SJCRH30 (cell line): ENCODE measurements around the gene PPA1. TPM values are rescaled to one million over a fixed set of nuclear protein-coding genes. Genes with fewer than 3 reads are reported as not detected.

Experiments
- DNase-seq, 2 experiments: peaks; one replicate each; pipeline ENCODE4 v3.0.0-alpha.2; 2015 to 2020
- H3K27ac ChIP-seq: fragments of 250-450 bp; sonication (Bioruptor Pico); 2 replicates; pipeline ENCODE4 v1.5.1; 2020; ENCODE audit warnings: mild to moderate bottlenecking, moderate library complexity
- H3K27me3 ChIP-seq: fragments of 250-450 bp; sonication (Bioruptor Pico); 2 replicates; pipeline ENCODE4 v1.5.1; 2020; ENCODE audit warnings: mild to moderate bottlenecking, moderate library complexity
- H3K36me3 ChIP-seq: fragments of 250-450 bp; sonication (Bioruptor Pico); 2 replicates; pipeline ENCODE4 v1.5.1; 2020; ENCODE audit warnings: mild to moderate bottlenecking, moderate library complexity
- H3K4me1 ChIP-seq: fragments of 250-450 bp; sonication (Bioruptor Pico); 2 replicates; pipeline ENCODE4 v1.5.1; 2020; ENCODE audit warnings: mild to moderate bottlenecking, moderate library complexity
- H3K4me3 ChIP-seq: fragments of 250-450 bp; sonication (Bioruptor Pico); 2 replicates; pipeline ENCODE4 v1.5.1; 2020; ENCODE audit warnings: mild to moderate bottlenecking, moderate library complexity
- H3K9me3 ChIP-seq: fragments of 250-450 bp; sonication (Bioruptor Pico); replicated peaks from 2 replicates; pipeline ENCODE4 v1.5.1; 2020; ENCODE audit warnings: mild to moderate bottlenecking, moderate library complexity
- total RNA-seq: library from RNA; depleted of rRNA; stranded (reverse); fragments of >200 nt; shearing (Covaris generic); gene quantifications from 2 replicates; pipeline ENCODE4 v1.2.3, GENCODE V29; 2014

Gene PPA1
- total RNA-seq, 1 experiment from 2014 or later, result 125 TPM

GRCh38 chr10:70212277-70212676, 21.0 kb downstream of the PPA1 start:
- no peak overlapping the region for H3K4me3 ChIP-seq
- H3K36me3 ChIP-seq, result peaks cover 17% of the 10 kb centered on the region
- no peaks in the 10 kb centered on the region for H3K4me1 ChIP-seq

GRCh38 chr10:70206762-70207161, 26.5 kb downstream of the PPA1 start:
- Histone ChIP-seq H3K9me3 (no peaks in the 10 kb centered on the region), H3K27ac (no peak overlapping the region), H3K4me3 (no peak overlapping the region), H3K27me3 (no peaks in the 10 kb centered on the region), H3K36me3 (peaks cover 30% of the 10 kb centered on the region), H3K4me1 (no peaks in the 10 kb centered on the region)
- no peak for DNase-seq

More at GRCh38 chr10:70212277-70212676, 21.0 kb downstream of the PPA1 start:
- DNase-seq, result no peak
- H3K9me3 ChIP-seq, result no peaks in the 10 kb centered on the region
- no peaks in the 10 kb centered on the region for H3K27me3 ChIP-seq
- no peak overlapping the region for H3K27ac ChIP-seq

GRCh38 chr10:70201105-70201504, 32.1 kb downstream of the PPA1 start:
- Histone ChIP-seq H3K36me3 (peaks cover 14% of the 10 kb centered on the region; the same call in 1 of the 2 replicates), H3K4me1 (no peaks in the 10 kb centered on the region), H3K27me3 (no peaks in the 10 kb centered on the region), H3K9me3 (no peaks in the 10 kb centered on the region), H3K4me3 (no peak overlapping the region), H3K27ac (no peak overlapping the region)
- no peak for DNase-seq

- no peaks in the 10 kb centered on the region for H3K9me3 ChIP-seq
- no peak for DNase-seq
- H3K4me1 ChIP-seq, result no peaks in the 10 kb centered on the region
- H3K4me3 ChIP-seq, result no peak overlapping the region
- no peaks in the 10 kb centered on the region for H3K27me3 ChIP-seq
- H3K36me3 ChIP-seq, result peaks cover 2% of the 10 kb centered on the region; the same call in 1 of the 2 replicates
- H3K27ac ChIP-seq, result no peak overlapping the region
These were observed 34.3 kb downstream of the PPA1 start for GRCh38 chr10:70198696-70199466.

- DNase-seq, result no peak
- no peak overlapping the region for H3K27ac ChIP-seq
- no peaks in the 10 kb centered on the region for H3K9me3 ChIP-seq
- H3K4me3 ChIP-seq, result no peak overlapping the region
- H3K27me3 ChIP-seq, result no peaks in the 10 kb centered on the region
- H3K4me1 ChIP-seq, result peaks cover 4% of the 10 kb centered on the region; the same call in 1 of the 2 replicates
- no peaks in the 10 kb centered on the region; the same call in 1 of the 2 replicates for H3K36me3 ChIP-seq
These were observed 35.8 kb downstream of the PPA1 start for GRCh38 chr10:70197235-70197945.

- peaks cover 8% of the 10 kb centered on the region; the same call in 1 of the 2 replicates for H3K4me1 ChIP-seq
- H3K9me3 ChIP-seq, result no peaks in the 10 kb centered on the region
- no peaks in the 10 kb centered on the region for H3K36me3 ChIP-seq
- H3K4me3 ChIP-seq, result no peak overlapping the region
- H3K27me3 ChIP-seq, result no peaks in the 10 kb centered on the region
- DNase-seq, result no peak
- H3K27ac ChIP-seq, result no peak overlapping the region
These were observed 39.8 kb downstream of the PPA1 start for GRCh38 chr10:70193391-70193844.

- no peaks in the 10 kb centered on the region for H3K9me3 ChIP-seq
- no peaks in the 10 kb centered on the region for H3K36me3 ChIP-seq
- peak; percentile 38 to 62 for DNase-seq
- no peaks in the 10 kb centered on the region for H3K27me3 ChIP-seq
- no peak overlapping the region for H3K4me3 ChIP-seq
- H3K27ac ChIP-seq, result no peak overlapping the region; the same call in 1 of the 2 replicates
- peaks cover 8% of the 10 kb centered on the region; the same call in 1 of the 2 replicates for H3K4me1 ChIP-seq
These were observed 40.8 kb downstream of the PPA1 start for GRCh38 chr10:70192326-70192968.

- no peak for DNase-seq
- Histone ChIP-seq H3K27me3 (no peaks in the 10 kb centered on the region), H3K27ac (no peak overlapping the region; the same call in 1 of the 2 replicates), H3K36me3 (no peaks in the 10 kb centered on the region), H3K9me3 (no peaks in the 10 kb centered on the region), H3K4me3 (no peak overlapping the region), H3K4me1 (peaks cover 8% of the 10 kb centered on the region; the same call in 1 of the 2 replicates)
These were observed 41.3 kb downstream of the PPA1 start for GRCh38 chr10:70191972-70192305.

- H3K27me3 ChIP-seq, result no peaks in the 10 kb centered on the region
- H3K27ac ChIP-seq, result no peak overlapping the region
These were observed 41.9 kb downstream of the PPA1 start for GRCh38 chr10:70191161-70191971.

GRCh38 chr10:70190581-70190980, 42.6 kb downstream of the PPA1 start:
- H3K27ac ChIP-seq, result no peak overlapping the region
- H3K36me3 ChIP-seq, result no peaks in the 10 kb centered on the region
- DNase-seq, result no peak
- H3K9me3 ChIP-seq, result no peaks in the 10 kb centered on the region
- H3K4me3 ChIP-seq, result no peak overlapping the region
- H3K4me1 ChIP-seq, result peaks cover 8% of the 10 kb centered on the region; the same call in 1 of the 2 replicates
- H3K27me3 ChIP-seq, result no peaks in the 10 kb centered on the region

More at GRCh38 chr10:70191161-70191971, 41.9 kb downstream of the PPA1 start:
- H3K4me1 ChIP-seq, result peaks cover 8% of the 10 kb centered on the region; the same call in 1 of the 2 replicates
- H3K9me3 ChIP-seq, result no peaks in the 10 kb centered on the region
- DNase-seq, result no peak
- H3K4me3 ChIP-seq, result no peak overlapping the region
- H3K36me3 ChIP-seq, result no peaks in the 10 kb centered on the region

GRCh38 chr10:70190102-70190501, 43.1 kb downstream of the PPA1 start:
- H3K27me3 ChIP-seq, result no peaks in the 10 kb centered on the region
- H3K4me1 ChIP-seq, result peaks cover 8% of the 10 kb centered on the region; the same call in 1 of the 2 replicates
- DNase-seq, result no peak
- H3K4me3 ChIP-seq, result no peak overlapping the region
- no peak overlapping the region for H3K27ac ChIP-seq
- H3K36me3 ChIP-seq, result no peaks in the 10 kb centered on the region
- H3K9me3 ChIP-seq, result no peaks in the 10 kb centered on the region

GRCh38 chr10:70188768-70189167, 44.5 kb downstream of the PPA1 start:
- Histone ChIP-seq H3K27me3 (no peaks in the 10 kb centered on the region), H3K27ac (no peak overlapping the region)
- DNase-seq, result no peak

GRCh38 chr10:70186571-70186970, 46.7 kb downstream of the PPA1 start:
- Histone ChIP-seq H3K27ac (no peak overlapping the region), H3K4me3 (no peak overlapping the region), H3K9me3 (no peaks in the 10 kb centered on the region), H3K27me3 (no peaks in the 10 kb centered on the region), H3K4me1 (no peaks in the 10 kb centered on the region), H3K36me3 (no peaks in the 10 kb centered on the region)
- DNase-seq, result no peak

More at GRCh38 chr10:70188768-70189167, 44.5 kb downstream of the PPA1 start:
- Histone ChIP-seq H3K36me3 (no peaks in the 10 kb centered on the region), H3K4me1 (peaks cover 8% of the 10 kb centered on the region; the same call in 1 of the 2 replicates), H3K9me3 (no peaks in the 10 kb centered on the region), H3K4me3 (no peak overlapping the region)

- no peak overlapping the region for H3K27ac ChIP-seq
- H3K4me3 ChIP-seq, result no peak overlapping the region
- H3K36me3 ChIP-seq, result no peaks in the 10 kb centered on the region
- H3K4me1 ChIP-seq, result no peaks in the 10 kb centered on the region
- no peaks in the 10 kb centered on the region for H3K27me3 ChIP-seq
- no peak for DNase-seq
- H3K9me3 ChIP-seq, result no peaks in the 10 kb centered on the region
These were observed 47.1 kb downstream of the PPA1 start for GRCh38 chr10:70186090-70186489.
